CD4-positive, alpha-beta T cell treated with Interleukin-10 for 1 hour (primary cell): ENCODE results near the gene MVB12B.
A peak's percentile ranks its signal among the peaks of the same experiment; 100 is the strongest.
"Not testable (repeated sequence)": the region's sequence is repeated elsewhere in the genome, so short reads cannot be mapped to it uniquely, and the experiment has no call there.

Experiments
- DNase-seq: peaks from one replicate; pipeline ENCODE4 v3.0.0-alpha.2; 2020

MVB12B gene

GRCh38 chr9:126326228-126327005 lies at the start of gene MVB12B:
MVB12B (plus strand) TSS chr9:126326829; CDS start chr9:126326930, 101 bp downstream.
- DNase-seq: peak; percentile 62

GRCh38 chr9:126283799-126284465 lies 42.7 kb upstream of the MVB12B start:
- DNase-seq: no peak

- not testable (repeated sequence) for DNase-seq
Observed at GRCh38 chr9:126285652-126286051, 41.0 kb upstream of the MVB12B start.

GRCh38 chr9:126287166-126287866 lies 39.3 kb upstream of the MVB12B start:
- no peak for DNase-seq

GRCh38 chr9:126290871-126291270 lies 35.8 kb upstream of the MVB12B start:
- DNase-seq: no peak

GRCh38 chr9:126291925-126292324 lies 34.7 kb upstream of the MVB12B start:
- DNase-seq: no peak

- DNase-seq: no peak
Observed at GRCh38 chr9:126292736-126293521, 33.7 kb upstream of the MVB12B start.

GRCh38 chr9:126293522-126293889 lies 33.1 kb upstream of the MVB12B start:
- DNase-seq: no peak

GRCh38 chr9:126294331-126295081 lies 32.1 kb upstream of the MVB12B start:
- no peak for DNase-seq

GRCh38 chr9:126295082-126295477 lies 31.5 kb upstream of the MVB12B start:
- DNase-seq: no peak

GRCh38 chr9:126295516-126295915 lies 31.1 kb upstream of the MVB12B start:
- DNase-seq: no peak

- no peak for DNase-seq
Observed at GRCh38 chr9:126295936-126296600, 30.6 kb upstream of the MVB12B start.

GRCh38 chr9:126296687-126297086 lies 29.9 kb upstream of the MVB12B start:
- DNase-seq: no peak

- no peak for DNase-seq
Observed at GRCh38 chr9:126297661-126298060, 29.0 kb upstream of the MVB12B start.

GRCh38 chr9:126298063-126298801 lies 28.4 kb upstream of the MVB12B start:
- DNase-seq: no peak

- no peak for DNase-seq
Observed at GRCh38 chr9:126299706-126300276, 26.8 kb upstream of the MVB12B start.

- no peak for DNase-seq
Observed at GRCh38 chr9:126301196-126301595, 25.4 kb upstream of the MVB12B start.

- peak; percentile 66 for DNase-seq
Observed at GRCh38 chr9:126301985-126302603, 24.5 kb upstream of the MVB12B start.

- no peak for DNase-seq
Observed at GRCh38 chr9:126302730-126303129, 23.9 kb upstream of the MVB12B start.

- DNase-seq: no peak
Observed at GRCh38 chr9:126303488-126303887, 23.1 kb upstream of the MVB12B start.
